NCI-H460 (cell line): ENCODE data around the gene ARTN. TPM values are rescaled to one million over a fixed set of nuclear protein-coding genes. Genes with fewer than 3 reads are reported as not detected.

Experiments used
- DNase-seq: peaks from one replicate; pipeline ENCODE4 v3.0.0-alpha.2; 2016; ENCODE audit warnings: low read depth; ENCODE audit errors: extremely low read depth
- polyA plus RNA-seq: library from polyadenylated mRNA; depleted of rRNA; stranded (reverse); fragments of >200 nt; gene quantifications from 2 replicates; pipeline ENCODE4 v1.2.3, GENCODE V29; 2014; cell fraction: nucleus; rRNA removed
- total RNA-seq: library from RNA; depleted of rRNA; stranded (reverse); fragments of >200 nt; shearing (Covaris generic); gene quantifications from 2 replicates; pipeline ENCODE4 v1.2.3, GENCODE V29; 2014; rRNA removed

The ARTN gene, protein sequence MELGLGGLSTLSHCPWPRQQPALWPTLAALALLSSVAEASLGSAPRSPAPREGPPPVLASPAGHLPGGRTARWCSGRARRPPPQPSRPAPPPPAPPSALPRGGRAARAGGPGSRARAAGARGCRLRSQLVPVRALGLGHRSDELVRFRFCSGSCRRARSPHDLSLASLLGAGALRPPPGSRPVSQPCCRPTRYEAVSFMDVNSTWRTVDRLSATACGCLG
- total RNA-seq: 9.7 and 10.7 TPM in 2 replicates
- 30.1 and 66.4 TPM in 2 replicates for polyA plus RNA-seq

DNA sequence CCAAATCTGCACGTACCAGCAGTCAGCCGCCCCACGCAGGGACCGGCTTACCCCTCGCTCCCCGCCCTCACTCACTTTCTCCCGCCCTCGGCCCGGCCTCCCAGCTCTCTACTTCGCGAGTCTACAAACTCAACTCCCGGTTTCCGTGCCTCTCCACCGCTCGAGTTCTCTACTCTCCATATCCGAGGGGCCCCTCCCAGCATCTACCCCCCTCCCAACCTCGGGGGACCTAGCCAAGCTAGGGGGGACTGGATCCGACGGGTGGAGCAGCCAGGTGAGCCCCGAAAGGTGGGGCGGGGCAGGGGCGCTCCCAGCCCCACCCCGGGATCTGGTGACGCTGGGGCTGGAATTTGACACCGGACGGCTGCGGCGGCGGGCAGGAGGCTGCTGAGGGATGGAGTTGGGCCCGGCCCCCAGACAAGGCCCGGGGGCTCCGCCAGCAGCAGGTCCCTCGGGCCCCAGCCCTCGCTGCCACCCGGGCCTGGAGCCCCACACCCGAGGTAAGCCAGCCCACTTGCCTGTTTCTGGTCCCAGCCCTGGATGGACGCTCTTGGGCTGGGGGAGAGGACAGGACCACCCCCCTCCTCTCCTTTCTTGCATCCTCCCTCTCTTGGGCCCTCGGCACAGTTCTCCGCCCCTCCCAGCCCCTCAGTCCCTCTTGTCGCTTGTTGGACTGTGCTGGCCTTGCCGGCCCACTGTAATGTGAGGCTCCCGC, at the start of gene ARTN:
ARTN (plus strand) TSS at position 416 of the 715 bp plus-strand sequence. CDS start 1,856 bp downstream, outside the sequence.
- DNase-seq: no peak

DNA sequence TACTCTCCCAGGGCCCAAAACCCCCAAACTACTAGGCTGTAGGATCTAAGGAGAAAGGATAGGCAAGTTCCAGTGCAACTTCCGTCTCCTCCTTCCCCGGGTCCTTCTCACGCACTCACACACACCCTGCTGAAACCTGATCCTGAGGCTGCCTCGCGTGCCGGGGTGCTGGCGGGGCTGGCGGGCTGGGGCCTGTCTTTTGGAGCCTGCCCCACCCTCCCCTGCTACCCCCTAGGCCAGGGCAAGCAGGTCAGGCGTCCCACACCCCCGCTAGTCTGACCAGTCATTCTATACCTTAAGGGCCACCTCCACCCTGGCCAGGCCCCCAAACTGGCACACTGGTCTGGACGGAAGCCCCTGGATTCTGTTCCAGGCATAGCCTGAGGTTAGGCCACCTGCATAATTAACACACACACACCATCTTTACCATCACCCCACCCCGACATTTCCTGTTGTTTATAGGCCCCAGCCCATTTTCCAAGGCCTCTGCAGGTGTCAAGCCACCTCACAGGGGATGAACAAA, 48.3 kb upstream of the ARTN start:
- DNase-seq: no peak

DNA sequence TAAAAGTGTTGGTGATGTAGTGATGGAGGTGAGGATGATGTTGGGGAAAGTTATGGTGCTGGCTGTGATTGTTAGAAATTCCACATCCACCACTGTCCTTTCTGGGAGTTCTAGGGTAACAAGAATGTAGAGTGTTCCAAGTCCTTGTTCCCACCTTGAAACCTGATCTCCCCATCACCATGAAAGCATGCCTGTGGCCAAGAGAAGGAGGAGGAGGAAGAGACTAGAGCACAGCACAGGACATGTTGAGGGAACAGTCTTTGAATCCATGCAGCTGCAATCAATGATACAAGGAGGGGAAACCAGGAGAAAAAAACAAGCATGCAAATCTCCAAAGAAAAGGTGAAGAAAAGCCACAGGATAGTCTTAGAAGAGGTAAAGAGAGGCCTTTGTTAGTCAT, 45.9 kb upstream of the ARTN start:
- no peak for DNase-seq

DNA sequence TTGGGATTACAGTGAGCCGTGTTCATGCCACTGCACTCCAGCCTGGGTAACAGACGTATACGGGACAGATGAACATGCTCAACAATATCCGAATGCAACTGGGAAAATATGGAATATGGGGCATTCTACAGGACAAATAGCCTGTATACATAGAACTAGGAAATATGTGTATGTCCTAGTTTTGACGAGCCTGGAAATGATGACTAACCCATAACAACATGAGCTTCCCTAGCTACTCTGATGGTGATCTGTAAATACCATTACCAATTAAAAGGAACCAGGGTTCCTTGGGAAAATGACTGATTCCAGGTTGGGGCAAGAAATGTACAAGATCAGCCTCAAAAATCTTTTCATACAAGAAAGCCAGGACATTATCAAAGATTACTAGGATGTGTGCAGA, 42.8 kb upstream of the ARTN start:
- no peak for DNase-seq

DNA sequence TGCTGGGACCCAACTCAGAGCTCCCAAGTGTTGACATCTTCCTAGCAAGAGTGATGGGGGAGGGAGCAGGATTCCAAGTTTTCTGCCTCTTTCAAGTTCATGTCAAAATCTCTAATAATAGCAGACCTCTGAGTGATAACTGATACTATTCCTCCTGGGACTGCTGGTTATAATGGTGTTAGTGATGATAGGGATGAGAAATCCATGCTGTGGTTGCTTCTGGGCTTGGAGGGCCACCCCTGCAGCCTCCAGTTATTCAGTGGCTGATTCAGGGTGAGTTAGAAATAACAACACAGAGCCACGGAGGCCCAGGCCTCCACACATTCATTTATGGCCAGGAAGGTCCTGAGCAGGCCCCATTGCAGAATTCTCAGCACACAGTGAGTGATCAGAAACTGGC, 40.6 kb upstream of the ARTN start:
- no peak for DNase-seq

DNA sequence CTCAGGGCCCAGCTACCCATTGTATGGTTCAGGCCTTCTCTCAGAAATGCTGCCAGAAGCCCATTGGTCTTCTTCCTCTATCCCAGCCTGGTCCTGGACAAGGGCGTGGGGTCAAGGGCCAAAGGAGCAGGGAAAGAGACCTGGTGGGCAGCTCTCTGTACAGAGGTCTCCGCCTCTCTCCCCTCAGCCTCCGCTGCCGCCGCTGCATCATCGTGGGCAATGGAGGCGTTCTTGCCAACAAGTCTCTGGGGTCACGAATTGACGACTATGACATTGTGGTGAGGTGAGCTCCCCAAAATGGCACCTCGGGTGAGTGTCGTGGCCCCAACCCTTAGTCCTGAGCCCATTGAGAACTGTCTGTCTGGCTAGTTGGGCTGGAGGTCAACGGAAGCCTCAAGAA, 34.6 kb upstream of the ARTN start:
- DNase-seq: no peak

DNA sequence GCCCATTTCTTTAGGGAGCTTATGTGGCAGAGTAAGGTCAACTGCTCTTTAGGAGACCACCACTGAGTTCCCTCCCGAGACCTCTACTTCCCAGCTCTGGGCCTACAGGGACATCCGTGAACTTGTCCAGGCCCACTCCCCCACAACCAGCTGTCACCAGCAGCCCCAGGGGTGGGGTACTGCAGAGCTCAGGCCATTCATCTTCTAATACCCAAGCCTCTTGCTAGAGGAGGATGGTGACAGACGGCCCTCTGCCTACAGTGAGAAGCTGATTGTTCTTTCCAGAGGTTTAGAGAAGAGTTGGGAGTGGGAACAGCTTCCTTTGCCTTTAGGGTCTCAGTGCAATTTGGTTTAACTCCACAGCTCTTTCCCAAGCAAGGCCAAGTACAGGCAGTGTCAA, 33.2 kb upstream of the ARTN start:
- no peak for DNase-seq

DNA sequence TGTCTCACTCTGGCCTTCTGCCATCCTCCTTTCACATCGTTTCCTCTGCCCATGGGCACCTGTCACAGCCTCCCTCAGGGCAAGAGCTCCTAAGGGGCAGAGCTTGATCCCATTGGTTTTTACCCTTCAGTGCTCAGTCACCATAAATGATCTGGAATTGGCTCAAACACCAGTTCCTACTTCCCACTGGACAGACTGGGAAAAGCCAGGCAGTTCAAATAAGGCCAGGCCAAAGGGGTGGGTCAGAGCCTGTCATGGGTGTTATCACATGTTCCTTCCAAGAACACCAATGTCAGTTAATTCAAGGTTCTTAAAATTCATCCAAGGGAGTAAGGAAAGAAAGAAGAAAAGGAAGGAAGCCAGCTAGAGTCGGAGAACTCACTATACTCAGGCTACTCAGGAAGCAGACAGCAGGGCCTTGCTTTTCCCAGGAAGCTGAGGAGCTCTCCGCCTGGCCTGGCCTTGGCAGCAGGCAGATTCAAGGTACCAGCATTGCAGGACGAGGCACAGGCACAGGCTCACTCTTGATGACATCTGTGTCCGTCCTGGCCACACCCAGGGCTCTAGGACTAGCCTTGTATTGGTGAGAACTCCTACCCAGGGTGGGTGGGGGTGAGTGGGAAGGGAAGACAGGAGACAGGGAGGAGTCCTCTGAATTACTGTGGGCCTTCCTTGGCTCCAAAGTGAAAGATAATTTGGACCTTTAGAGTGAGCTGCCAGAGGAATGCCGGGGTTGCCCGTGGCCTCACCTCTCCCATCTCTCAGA, 32.2 kb upstream of the ARTN start:
- DNase-seq: no peak

DNA sequence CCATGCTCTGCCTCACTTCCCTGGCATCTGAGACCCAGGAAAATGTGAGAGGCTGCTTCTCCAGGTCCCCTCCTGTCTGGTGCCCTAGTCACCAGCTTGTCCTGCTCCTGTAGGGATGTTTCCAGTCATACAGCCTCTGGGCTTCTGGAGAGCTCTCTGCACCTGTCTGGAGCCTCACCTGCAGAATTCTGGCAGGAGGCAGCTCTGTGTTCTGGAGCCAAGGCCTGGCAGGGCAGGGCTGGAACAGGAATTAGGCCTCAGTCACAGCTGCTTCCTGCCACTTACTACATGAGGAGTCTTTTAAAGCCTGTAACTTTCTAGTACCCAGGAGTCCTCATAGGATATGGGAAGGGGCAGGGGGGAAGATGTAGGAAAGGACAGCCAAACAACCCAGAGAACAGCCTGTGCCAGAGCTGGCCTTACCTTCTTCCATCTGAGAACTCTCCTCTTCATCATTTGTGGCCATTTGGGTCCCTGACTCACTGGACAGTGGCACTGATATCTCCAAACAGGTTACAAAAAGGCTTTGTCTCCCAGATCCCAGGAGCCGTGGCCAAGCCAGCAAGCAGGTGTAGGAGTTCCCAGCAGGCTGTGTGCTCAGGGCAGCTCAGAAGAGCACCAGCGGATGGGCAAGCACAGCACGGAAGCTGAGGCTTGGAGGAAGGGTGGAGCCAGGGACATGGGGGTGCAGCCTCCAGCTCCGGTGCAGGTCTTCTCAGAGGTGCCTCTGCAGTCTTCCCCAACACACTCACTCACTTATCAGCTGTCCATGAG, 31.4 kb upstream of the ARTN start:
- no peak for DNase-seq

DNA sequence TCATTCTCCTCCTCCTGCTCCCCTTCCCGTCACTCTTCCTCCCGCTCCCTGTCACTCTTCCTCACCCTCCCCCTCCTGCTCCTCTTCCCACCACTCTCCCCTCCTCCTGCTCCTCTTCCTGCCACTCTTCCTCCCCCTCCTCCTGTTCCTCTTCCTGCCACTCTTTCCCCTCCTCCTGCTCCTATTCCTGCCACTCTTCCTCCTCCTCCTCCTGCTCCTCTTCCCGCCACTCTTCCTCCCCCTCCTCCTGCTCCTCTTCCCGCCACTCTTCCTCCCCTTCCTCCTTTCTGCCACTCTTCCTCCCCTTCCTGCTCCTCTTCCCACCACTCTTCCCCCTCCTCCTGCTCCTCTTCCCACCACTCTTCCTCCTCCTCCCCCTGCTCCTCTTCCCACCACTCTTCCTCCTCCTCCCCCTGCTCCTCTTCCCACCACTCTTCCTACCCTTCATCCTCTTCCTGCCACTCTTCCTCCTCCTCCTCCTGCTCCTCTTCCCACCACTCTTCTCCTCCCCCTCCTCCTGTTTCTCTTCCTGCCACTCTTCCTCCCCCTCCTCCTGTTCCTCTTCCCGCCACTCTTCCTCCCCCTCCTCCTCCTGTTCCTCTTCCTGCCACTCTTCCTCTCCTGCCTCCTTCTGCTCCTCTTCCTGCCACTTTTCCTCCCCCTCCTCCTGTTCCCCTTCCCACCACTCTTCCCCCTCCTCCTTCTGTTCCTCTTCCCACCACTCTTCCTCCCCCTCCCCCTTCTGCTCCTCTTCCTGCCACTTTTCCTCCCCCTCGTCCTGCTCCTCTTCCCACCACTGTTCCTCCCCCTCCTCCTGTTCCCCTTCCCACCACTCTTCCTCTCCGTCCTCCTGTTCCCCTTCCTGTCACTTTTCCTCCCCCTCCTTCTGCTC, 28.7 kb upstream of the ARTN start:
- DNase-seq: no peak

DNA sequence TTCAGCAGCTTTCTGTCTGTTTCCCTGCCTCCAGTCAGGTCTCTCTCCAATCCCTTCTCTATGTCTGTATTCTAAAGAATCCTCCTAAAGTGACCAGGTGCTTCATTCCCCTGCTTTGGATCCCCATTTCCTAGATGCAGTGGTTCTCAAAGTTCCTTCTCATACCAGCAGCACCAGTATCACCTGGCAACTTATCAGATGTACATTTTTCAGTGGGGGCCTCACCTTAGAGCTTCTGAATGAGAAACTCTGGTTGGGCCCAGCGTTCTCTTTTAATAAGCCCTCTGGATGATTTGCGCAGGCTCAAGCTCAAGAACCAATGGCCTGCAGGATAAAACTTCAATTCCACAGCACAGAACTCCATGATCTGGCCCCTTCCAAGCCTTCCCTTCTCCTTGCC, 25.4 kb upstream of the ARTN start:
- DNase-seq: no peak

DNA sequence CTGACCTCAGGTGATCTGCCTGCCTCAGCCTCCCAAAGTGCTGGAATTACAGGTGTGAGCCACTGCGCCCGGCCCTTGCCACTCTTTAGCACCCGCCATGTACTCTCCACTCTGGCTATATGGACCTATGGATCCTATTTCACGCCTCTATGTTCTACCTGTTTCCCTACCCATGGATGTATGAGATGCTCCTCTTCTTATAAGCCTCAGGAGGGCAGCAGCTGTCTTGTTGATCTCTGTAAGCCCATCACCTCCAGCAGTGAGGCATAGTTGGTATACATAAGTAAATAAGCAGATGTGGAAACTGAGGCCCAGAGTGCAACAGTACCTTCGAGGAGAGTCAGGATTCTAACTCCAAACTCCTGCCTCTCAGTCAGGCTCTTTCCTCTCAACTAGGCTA, 24.7 kb upstream of the ARTN start:
- no peak for DNase-seq

DNA sequence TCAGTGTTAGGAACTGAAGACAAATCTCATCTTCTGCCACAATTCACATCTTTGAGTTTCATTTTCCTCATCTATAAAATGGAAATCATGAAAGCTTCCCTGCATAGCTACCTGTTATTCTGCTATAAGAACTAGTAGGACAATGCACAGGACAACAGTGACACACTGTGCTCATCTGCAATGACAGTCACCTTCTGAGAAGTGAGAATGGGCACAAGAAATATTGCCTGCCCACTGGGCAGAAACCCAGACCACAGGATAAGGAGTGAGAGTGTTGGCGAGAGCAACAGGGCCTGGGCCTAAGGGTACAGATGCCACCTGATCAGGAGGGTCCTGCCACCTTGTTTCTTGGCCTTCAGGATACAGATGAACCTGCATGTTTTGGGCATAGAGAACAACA, 23.3 kb upstream of the ARTN start:
- DNase-seq: no peak

DNA sequence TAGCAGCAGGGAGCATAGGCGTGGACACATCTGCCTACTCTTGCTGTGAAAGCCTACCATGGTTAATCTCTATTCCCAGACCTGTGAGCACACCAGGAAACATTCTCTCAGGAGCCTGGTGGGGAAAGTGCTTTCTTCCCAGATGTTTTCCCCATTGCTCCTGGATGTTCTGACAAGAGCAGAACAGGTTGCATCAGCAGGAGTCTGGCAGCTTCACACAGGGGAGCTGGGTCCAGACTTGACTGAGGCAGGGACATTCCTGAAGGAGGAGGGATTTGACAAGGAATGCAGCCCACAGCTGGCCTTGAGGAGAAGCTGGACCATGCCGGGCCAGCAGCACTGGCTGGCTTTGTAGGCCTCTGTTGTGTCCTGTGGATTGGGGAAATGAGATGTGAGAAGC, 21.0 kb upstream of the ARTN start:
- DNase-seq: no peak

DNA sequence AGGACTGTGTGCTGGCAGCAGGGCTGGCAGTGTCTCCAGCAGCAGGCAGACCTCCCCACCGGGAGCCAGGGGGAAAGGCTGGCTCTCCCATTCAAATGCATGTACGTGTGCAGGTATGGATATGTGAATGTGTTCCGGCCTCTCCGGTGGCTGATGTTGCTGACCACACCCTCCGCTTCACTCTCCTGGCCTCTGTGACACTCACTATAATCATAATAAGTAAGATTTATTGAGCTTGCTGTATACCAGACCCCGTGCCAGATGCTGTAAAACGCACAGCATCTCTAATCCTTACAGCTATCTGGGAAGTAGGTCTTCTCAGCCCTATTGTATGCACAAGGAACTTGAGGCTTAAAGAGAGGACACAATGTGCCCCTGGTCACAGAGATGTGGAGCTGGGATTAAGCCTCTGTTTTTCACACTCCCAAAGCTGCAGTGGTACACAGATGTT, 20.5 kb upstream of the ARTN start:
- no peak for DNase-seq

DNA sequence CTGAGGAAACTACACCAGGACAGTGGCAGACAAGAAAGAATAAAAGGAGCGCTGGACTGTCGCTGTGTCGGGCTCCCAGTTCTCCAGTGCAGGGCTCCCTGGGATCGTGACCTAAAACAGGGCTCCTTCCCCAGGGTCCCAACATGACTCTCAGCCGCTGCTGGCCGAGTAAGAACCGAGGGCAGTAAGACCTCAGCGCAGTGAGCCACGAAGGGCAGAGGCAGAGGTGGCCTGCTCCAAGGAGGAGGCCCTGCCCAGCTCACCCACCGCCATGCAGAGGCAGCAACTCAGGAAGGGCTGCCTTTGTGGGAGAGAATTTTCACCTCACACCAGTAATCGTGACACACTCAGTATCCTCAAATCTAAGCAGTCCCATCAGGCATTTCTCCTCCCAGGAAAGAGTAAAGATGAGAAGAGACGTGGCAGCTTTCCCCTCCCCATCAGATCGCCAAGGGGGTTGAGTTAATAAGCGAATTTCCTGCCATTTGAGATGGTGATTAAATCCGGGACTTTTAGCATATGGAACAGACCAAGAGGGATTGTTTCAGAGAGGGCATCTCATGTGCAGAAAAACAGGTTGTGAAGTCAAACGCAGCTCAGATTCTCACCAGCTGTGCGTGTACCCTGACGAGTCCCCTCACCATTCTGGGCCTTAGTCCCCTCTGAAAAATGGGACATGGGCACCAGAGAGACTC, 19.8 kb upstream of the ARTN start:
- DNase-seq: no peak

DNA sequence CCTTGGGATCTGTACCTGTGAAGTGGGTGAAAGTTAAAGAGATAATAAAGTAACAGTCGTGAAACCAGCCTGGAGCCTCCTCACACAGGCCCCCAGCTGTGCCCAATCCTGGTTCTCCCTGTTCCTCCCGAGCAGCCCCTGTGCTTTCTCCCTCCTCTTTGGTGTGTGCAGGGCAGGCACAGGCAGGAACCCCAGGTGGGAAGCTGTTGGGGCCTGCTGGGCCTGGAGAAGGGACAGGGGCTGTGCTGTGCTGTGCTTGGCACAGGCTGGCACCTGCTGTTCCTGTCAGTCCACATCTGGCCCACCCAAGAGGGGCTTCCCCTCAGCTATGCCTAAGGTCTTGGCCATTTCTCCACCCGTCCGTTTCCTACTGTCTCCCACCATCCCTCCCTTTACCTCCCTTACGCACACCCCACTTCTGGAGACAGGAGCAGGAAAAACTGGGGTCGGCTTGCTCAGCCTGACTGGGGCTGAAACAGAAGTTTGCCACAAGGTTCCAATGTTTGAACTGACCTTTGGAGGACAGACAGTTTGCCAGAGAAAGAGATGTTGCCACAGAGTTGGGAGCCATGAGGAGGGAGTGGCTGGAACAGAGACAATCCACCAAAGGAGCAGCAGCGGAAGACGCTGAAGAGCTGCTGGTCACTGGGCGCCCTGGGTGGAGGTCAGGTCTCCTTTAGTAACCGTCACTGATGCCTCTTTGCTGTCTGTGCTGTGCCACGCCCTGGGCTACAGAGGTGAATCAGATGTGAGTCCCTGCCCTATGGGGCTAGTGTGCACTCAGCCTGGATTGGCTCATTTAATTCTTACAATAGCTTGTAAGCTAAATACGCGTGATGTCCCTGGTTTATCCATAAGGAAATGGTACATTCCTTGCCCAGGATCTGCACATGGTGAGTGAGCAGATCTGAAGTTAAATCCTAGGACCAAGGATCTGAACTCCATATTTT, 18.8 kb upstream of the ARTN start:
- no peak for DNase-seq

DNA sequence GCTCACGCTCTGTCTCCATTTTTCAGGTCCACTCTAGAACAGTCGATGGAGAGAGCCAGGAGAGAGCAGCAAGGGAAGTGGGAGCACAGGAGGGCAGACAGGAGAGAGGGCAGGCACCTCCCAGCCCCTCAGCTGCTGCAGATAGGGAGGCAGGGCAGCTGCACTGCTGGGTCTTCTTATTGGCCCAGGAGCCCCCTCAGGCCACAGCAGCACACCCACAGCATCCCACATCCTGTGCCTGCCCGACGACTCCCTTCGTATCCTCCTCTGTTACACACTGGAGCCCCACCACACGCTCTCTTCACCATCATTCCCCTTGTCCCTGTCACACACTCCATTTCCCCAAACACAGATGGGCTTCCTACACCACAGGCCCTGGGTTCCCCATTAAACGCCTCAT, 13.7 kb upstream of the ARTN start:
- no peak for DNase-seq
